NCI-H82 treated with DMSO at 0.1 percent for 48 hours (cell line): ENCODE results near the gene RNF111.
"Not testable (repeated sequence)": the region's sequence is repeated elsewhere in the genome, so short reads cannot be mapped to it uniquely, and the experiment has no call there.

Experiments
- DNase-seq: peaks from one replicate; lab custom pipeline; 2025; ENCODE audit not compliant: unreplicated experiment; lab: John Stamatoyannopoulos, UW

The RNF111 gene

DNA sequence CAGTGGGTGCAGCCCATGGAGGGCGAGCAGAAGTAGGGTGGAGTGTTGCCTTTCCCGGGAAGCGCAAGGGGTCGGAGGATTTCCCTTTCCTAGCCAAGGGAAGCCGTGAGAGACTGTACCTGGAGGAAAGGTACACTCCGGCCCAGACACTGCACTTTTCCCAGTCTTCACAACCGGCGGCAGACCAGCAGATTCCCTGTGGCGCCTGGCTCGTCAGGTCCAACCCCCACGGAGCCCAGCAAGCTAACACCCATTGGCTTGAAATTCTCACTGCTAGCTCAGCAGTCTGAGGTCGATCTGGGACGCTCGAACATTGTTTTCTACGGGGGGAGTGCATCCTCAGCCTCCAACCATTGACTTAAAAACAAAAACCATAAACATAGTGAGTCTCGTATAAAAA is 144.0 kb downstream of the RNF111 start:
- DNase-seq: no peak

GRCh38 chr15:59131969-59132562 is 144.6 kb downstream of the RNF111 start:
- DNase-seq: no peak

GRCh38 chr15:59133929-59134427 is 146.5 kb downstream of the RNF111 start:
- DNase-seq: no peak

DNA sequence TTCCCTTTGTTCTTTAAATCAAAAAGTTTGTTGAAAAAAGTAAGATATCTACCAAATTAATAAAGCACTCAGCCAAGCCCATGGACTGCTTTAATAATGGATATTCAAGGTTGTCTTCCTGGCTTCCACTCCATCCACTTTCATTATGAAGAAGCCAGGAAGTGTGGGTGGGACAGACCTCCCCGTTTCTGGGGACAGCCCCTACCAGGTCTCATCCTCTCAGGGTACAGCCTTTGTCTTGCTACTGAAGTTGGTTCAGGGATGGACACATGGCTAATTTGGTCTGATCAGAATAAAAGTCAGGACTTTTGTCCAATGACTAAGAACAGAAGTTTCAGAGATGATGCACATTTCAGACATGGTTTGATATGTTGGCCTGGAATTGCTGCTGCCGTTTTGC is 150.1 kb downstream of the RNF111 start:
- no peak for DNase-seq

DNA sequence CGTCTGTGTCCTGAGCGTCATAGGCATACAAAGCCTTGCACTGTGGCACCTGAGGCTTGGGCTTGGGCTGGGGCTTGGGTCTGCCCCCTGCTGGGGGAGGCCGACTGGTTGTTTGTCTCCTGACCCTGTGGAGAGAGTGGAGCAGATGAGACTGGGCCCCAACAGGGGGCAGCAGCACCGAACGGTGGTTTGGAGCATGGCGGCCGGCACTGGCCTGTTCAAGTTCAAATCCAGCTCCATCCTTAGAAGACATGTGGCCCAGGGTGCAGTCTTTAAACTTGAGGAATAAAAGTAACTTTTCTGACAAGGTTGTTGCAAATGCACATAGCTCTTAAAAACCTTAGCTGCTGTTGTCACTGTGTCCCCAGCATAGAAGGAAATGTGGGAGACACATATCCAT is 150.8 kb downstream of the RNF111 start:
- no peak for DNase-seq

GRCh38 chr15:59140422-59141226 is 153.2 kb downstream of the RNF111 start:
- DNase-seq: no peak

GRCh38 chr15:59143281-59143680 is 155.8 kb downstream of the RNF111 start:
- no peak for DNase-seq

GRCh38 chr15:59144594-59144993 is 157.1 kb downstream of the RNF111 start:
- DNase-seq: not testable (repeated sequence)
